HPDE6-E6E7 (cell line): Measurements from ENCODE around the gene STRAP.
A peak's percentile ranks its signal among the peaks of the same experiment; 100 is the strongest.

Experiments
- DNase-seq: peaks from one replicate; pipeline ENCODE4 v3.0.0; 2011; ENCODE audit warnings: missing footprints; ENCODE audit errors: extremely low spot score

STRAP gene

GRCh38 chr12:15882118-15882971, at the start of gene STRAP:
Gene STRAP (plus strand): TSS chr12:15882387. CDS start chr12:15882708, 321 bp downstream.
- DNase-seq: peak; percentile 84

- no peak for DNase-seq
Measured at GRCh38 chr12:15834575-15834974, 47.6 kb upstream of the STRAP start.

GRCh38 chr12:15837141-15837790, 44.9 kb upstream of the STRAP start:
- no peak for DNase-seq

GRCh38 chr12:15839041-15839440, 43.1 kb upstream of the STRAP start:
- DNase-seq: no peak

GRCh38 chr12:15839682-15840081, 42.5 kb upstream of the STRAP start:
- DNase-seq: no peak

- DNase-seq: no peak
Measured at GRCh38 chr12:15842108-15842507, 40.1 kb upstream of the STRAP start.

GRCh38 chr12:15846887-15847286, 35.3 kb upstream of the STRAP start:
- DNase-seq: no peak

GRCh38 chr12:15848606-15849005, 33.6 kb upstream of the STRAP start:
- DNase-seq: no peak

- DNase-seq: no peak
Measured at GRCh38 chr12:15851045-15851620, 31.1 kb upstream of the STRAP start.

GRCh38 chr12:15851919-15852318, 30.3 kb upstream of the STRAP start:
- no peak for DNase-seq

- DNase-seq: no peak
Measured at GRCh38 chr12:15852383-15852782, 29.8 kb upstream of the STRAP start.

GRCh38 chr12:15853877-15854276, 28.3 kb upstream of the STRAP start:
- no peak for DNase-seq

GRCh38 chr12:15854916-15855315, 27.3 kb upstream of the STRAP start:
- no peak for DNase-seq

- DNase-seq: no peak
Measured at GRCh38 chr12:15855646-15856045, 26.5 kb upstream of the STRAP start.

GRCh38 chr12:15856097-15856982, 25.8 kb upstream of the STRAP start:
- peak; percentile 22 for DNase-seq

GRCh38 chr12:15858353-15858752, 23.8 kb upstream of the STRAP start:
- DNase-seq: no peak

- DNase-seq: no peak
Measured at GRCh38 chr12:15859116-15859515, 23.1 kb upstream of the STRAP start.

GRCh38 chr12:15861404-15861803, 20.8 kb upstream of the STRAP start:
- DNase-seq: no peak

- no peak for DNase-seq
Measured at GRCh38 chr12:15862840-15863239, 19.3 kb upstream of the STRAP start.

- no peak for DNase-seq
Measured at GRCh38 chr12:15863372-15863771, 18.8 kb upstream of the STRAP start.

- no peak for DNase-seq
Measured at GRCh38 chr12:15863984-15864383, 18.2 kb upstream of the STRAP start.

GRCh38 chr12:15868186-15868585, 14.0 kb upstream of the STRAP start:
- no peak for DNase-seq
